Measurements from ENCODE around the gene DUOX2. TPM values are rescaled to one million over a fixed set of nuclear protein-coding genes. Genes with fewer than 3 reads are reported as not detected.

Gene DUOX2
- total and polyA plus RNA-seq, 2 of the 13 experiments (the other 11 are each of a cell fraction or from before 2014, with no cell fraction given) = 0.08 TPM; not detected in 1

DNA sequence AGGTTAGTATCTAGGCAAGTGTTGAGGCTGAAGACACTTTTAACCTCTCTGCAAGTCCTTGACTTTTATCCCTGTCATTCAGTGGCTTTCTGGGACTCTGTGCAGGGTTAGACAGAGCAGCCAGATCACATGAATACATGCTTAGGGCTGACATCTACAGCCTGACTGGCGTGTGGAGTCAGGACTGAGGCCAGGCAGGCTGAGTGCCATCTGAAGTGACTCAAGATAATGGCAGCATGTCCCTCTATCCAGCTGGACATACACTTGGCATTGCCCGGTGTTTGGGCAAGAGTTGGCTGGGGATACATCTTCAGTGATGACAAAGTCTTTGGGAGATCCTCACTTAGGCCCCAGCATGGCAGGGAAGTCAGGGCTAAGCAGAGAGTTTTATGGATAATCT lies 22.4 kb downstream of the DUOX2 start (continued):
- TF ChIP-seq, protein P1, sequence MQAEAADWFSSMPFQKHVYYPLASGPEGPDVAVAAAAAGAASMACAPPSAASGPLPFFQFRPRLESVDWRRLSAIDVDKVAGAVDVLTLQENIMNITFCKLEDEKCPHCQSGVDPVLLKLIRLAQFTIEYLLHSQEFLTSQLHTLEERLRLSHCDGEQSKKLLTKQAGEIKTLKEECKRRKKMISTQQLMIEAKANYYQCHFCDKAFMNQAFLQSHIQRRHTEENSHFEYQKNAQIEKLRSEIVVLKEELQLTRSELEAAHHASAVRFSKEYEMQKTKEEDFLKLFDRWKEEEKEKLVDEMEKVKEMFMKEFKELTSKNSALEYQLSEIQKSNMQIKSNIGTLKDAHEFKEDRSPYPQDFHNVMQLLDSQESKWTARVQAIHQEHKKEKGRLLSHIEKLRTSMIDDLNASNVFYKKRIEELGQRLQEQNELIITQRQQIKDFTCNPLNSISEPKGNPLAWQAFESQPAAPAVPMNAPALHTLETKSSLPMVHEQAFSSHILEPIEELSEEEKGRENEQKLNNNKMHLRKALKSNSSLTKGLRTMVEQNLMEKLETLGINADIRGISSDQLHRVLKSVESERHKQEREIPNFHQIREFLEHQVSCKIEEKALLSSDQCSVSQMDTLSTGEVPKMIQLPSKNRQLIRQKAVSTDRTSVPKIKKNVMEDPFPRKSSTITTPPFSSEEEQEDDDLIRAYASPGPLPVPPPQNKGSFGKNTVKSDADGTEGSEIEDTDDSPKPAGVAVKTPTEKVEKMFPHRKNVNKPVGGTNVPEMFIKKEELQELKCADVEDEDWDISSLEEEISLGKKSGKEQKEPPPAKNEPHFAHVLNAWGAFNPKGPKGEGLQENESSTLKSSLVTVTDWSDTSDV (CRISPR knock-in tag; IDR thresholded peaks at IDR 0.05) = no peak
- no peak for TF ChIP-seq SMAD1 (CRISPR knock-in tag; IDR thresholded peaks at IDR 0.05; ENCODE audit: borderline replicate concordance, low read depth)
- TF ChIP-seq ZNF598 (CRISPR knock-in tag; IDR thresholded peaks at IDR 0.05; ENCODE audit: borderline replicate concordance) = no peak
- TF ChIP-seq, protein P2, sequence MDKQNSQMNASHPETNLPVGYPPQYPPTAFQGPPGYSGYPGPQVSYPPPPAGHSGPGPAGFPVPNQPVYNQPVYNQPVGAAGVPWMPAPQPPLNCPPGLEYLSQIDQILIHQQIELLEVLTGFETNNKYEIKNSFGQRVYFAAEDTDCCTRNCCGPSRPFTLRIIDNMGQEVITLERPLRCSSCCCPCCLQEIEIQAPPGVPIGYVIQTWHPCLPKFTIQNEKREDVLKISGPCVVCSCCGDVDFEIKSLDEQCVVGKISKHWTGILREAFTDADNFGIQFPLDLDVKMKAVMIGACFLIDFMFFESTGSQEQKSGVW (CRISPR knock-in tag; IDR thresholded peaks at IDR 0.05; ENCODE audit: borderline replicate concordance) = no peak

DNA sequence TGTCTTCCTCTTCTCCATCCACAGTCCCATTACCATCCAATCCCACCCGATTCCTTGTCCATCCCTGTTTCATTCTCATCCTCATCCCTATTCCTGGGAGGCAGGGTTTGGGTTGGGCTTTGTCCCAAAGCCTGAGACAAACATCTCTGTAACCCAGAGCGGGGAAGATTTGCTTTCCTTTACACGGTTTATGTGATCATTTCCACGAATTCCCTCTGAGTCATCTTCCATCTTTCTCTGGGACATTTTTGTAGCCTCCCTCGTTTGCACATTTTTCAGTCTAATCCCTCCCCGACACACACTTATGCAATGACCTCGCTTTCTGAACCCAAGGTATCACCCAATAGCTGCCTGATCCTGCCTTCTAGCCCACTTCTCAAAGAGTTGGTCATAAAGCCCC lies 22.8 kb downstream of the DUOX2 start:
- peak; percentile 50 for DNase-seq (ENCODE audit: low spot score)
- no peak overlapping the region for H3K9ac ChIP-seq (ENCODE audit: insufficient read depth, low read depth, low read length)
- no peak overlapping the region for H3K27ac ChIP-seq (ENCODE audit: extremely low read length, insufficient read depth, low read length)
- peaks cover 44% of the 10 kb centered on the region for H3K4me1 ChIP-seq (ENCODE audit: insufficient read depth, low read length)
- in situ Hi-C loops (cut with HindIII; ENCODE audit: extremely low pct_ligation_motif_present, low pct_unique_long_range_greater_than_20kb) (no loop called here), intact Hi-C loops (cut with micrococcal nuclease; ENCODE audit: unreplicated experiment) (no loop called here)
- POLR2A ChIA-PET = no interaction called here
- peak; percentile 23 for ATAC-seq
- H4K20me1 ChIP-seq (ENCODE audit: insufficient read depth, low read length) = no peaks in the 10 kb centered on the region
- no peak for FAIRE-seq
- CTCF ChIA-PET (ENCODE audit: low intra/inter-chr PET ratio, low total read pairs) = no interaction called here
- no peaks in the 10 kb centered on the region for H3K9me3 ChIP-seq (ENCODE audit: low read length)
- no peak overlapping the region for H2AFZ ChIP-seq (ENCODE audit: low read length)
- 7% methylated on average over 7 of the region's 7 CpGs for WGBS (ENCODE audit: low lambda C conversion rate)
- peaks cover 3 to 23% of the 10 kb centered on the region in 2 experiments; a peak in 4 of 5 replicates for H3K27me3 ChIP-seq (ENCODE audit: control insufficient read depth in 1 of 2, insufficient read depth in 2 of 2, low read length in 2 of 2)
- H3K36me3 ChIP-seq (replicated peaks in 1 of 2; ENCODE audit: control insufficient read depth in 1 of 2, insufficient read depth in 2 of 2, low read length in 2 of 2) = no peaks in the 10 kb centered on the region
- BruUV-seq (replicated peaks) = no TSS peak
- no peak overlapping the region for H3K4me2 ChIP-seq (ENCODE audit: low read depth, low read length)
- no peaks in the 10 kb centered on the region for H3K79me2 ChIP-seq (ENCODE audit: insufficient read depth, low read length)
- H3K4me3 ChIP-seq (replicated peaks in 1 of 3; ENCODE audit: insufficient read depth in 1 of 3, low read depth in 2 of 3, low read length in 3 of 3) = no peak overlapping the region
- TF ChIP-seq ATF7-NPFF (CRISPR knock-in tag; IDR thresholded peaks at IDR 0.05; ENCODE audit: low read depth) = no peak
- no peak for TF ChIP-seq CREBL2 (CRISPR knock-in tag; IDR thresholded peaks at IDR 0.05; ENCODE audit: borderline replicate concordance)
- TF ChIP-seq SMARCC2 (IDR thresholded peaks at IDR 0.05) = no peak
- TF ChIP-seq ZNF720 (CRISPR knock-in tag; IDR thresholded peaks at IDR 0.05) = no peak
- TF ChIP-seq, protein P3, sequence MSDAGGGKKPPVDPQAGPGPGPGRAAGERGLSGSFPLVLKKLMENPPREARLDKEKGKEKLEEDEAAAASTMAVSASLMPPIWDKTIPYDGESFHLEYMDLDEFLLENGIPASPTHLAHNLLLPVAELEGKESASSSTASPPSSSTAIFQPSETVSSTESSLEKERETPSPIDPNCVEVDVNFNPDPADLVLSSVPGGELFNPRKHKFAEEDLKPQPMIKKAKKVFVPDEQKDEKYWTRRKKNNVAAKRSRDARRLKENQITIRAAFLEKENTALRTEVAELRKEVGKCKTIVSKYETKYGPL (CRISPR knock-in tag; IDR thresholded peaks at IDR 0.05) = peak; percentile 64; the same call in 1 of the 2 replicates
- TF ChIP-seq FOXA3 (CRISPR knock-in tag; IDR thresholded peaks at IDR 0.05) = 0 out of 2 replicates have a peak, but pooled peaks have one; percentile 9
- TF ChIP-seq ZC3H13 (CRISPR knock-in tag; IDR thresholded peaks at IDR 0.05) = no peak
- TF ChIP-seq BCL6 (CRISPR knock-in tag; IDR thresholded peaks at IDR 0.05) = peak; percentile 60
- TF ChIP-seq ZNF790 (CRISPR knock-in tag; IDR thresholded peaks at IDR 0.05; ENCODE audit: borderline replicate concordance) = no peak
- no peak for TF ChIP-seq CBX2 (IDR thresholded peaks at IDR 0.05; ENCODE audit: low read depth, low read length)
- no peak for TF ChIP-seq CBX2 (CRISPR knock-in tag; IDR thresholded peaks at IDR 0.05; ENCODE audit: low read depth)
- peak; percentile 53 for TF ChIP-seq ZNF644 (CRISPR knock-in tag; IDR thresholded peaks at IDR 0.05; ENCODE audit: low read depth)
- peak in 1 of 2 experiments; percentile 17; a peak in 1 of 4 replicates for TF ChIP-seq EP300 (IDR thresholded peaks at IDR 0.05; ENCODE audit: low read depth in 2 of 2, low read length in 2 of 2)
- no peak for TF ChIP-seq EP300 (CRISPR knock-in tag; IDR thresholded peaks at IDR 0.05; ENCODE audit: borderline replicate concordance)
- TF ChIP-seq CEBPB (IDR thresholded peaks at IDR 0.05; ENCODE audit: borderline replicate concordance, low read depth, low read length) = peak; percentile 28; the same call in 1 of the 2 replicates
- peak; percentile 63 for TF ChIP-seq RARA (CRISPR knock-in tag; IDR thresholded peaks at IDR 0.05)
- TF ChIP-seq FOSL2 (CRISPR knock-in tag; IDR thresholded peaks at IDR 0.05) = peak; percentile 82
- TF ChIP-seq CCDC6 (CRISPR knock-in tag; IDR thresholded peaks at IDR 0.05) = no peak
